ENCODE results near the gene COMMD3. TPM values are rescaled to one million over a fixed set of nuclear protein-coding genes. Genes with fewer than 3 reads are reported as not detected.

The COMMD3 gene
- total and polyA plus RNA-seq, 2 donors (not counting 1 experiment from before 2014, with no cell fraction given): 46.0 to 74.3 TPM

- peak; percentile 93 for DNase-seq
- H3K27ac ChIP-seq (ENCODE audit: low read length in 2 of 2): peak overlapping the region in 1 of 2 donors; percentile 58
- Mint-ChIP-seq H3K27ac (peak overlapping the region; percentile 96), H3K4me1 (peaks cover 39% of the 10 kb centered on the region), H3K27me3 (peaks cover 27% of the 10 kb centered on the region), H3K9me3 (ENCODE audit: insufficient read depth) (no peaks in the 10 kb centered on the region), H3K4me3 (peak overlapping the region; percentile 94)
- TF ChIP-seq EZH2 (IDR thresholded peaks at IDR 0.05; ENCODE audit: borderline replicate concordance, insufficient read depth, low read depth, low read length, poor library complexity, severe bottlenecking) (no peak), CTCF (IDR thresholded peaks at IDR 0.05) (peak; percentile 30)
- H3K9ac ChIP-seq (ENCODE audit: low read length): peak overlapping the region; percentile 66
- no peaks in the 10 kb centered on the region for H3K36me3 ChIP-seq (replicated peaks in 1 of 2; ENCODE audit: control extremely low read depth in 1 of 2, control insufficient read depth in 1 of 2, extremely low read depth in 1 of 2, insufficient read depth in 2 of 2, low read length in 1 of 2)
- H2AFZ ChIP-seq (ENCODE audit: insufficient read depth, low read depth, low read length, poor library complexity, severe bottlenecking): peak overlapping the region; percentile 81
- no peaks in the 10 kb centered on the region for H4K20me1 ChIP-seq (ENCODE audit: control insufficient read depth, insufficient read depth, low read length, poor library complexity, severe bottlenecking)
- WGBS (ENCODE audit: insufficient coverage): 3% methylated on average over 65 of the region's 71 CpGs
- peak overlapping the region; percentile 41 to 69 (median 65) for H3K4me3 ChIP-seq (ENCODE audit: control extremely low read depth in 1 of 5, extremely low read depth in 1 of 5, insufficient read depth in 1 of 5, low read depth in 2 of 5, low read length in 4 of 5)
- H3K9me3 ChIP-seq (ENCODE audit: control extremely low read depth in 1 of 3, control insufficient read depth in 2 of 3, insufficient read depth in 1 of 3, low read length in 2 of 3): peaks cover 3 to 33% (median 7%) of the 10 kb centered on the region in 3 donors
- H3K27me3 ChIP-seq (replicated peaks in 1 of 4; ENCODE audit: control extremely low read depth in 1 of 4, control insufficient read depth in 3 of 4, insufficient read depth in 4 of 4, low read length in 3 of 4): peaks cover 8 to 48% (median 41%) of the 10 kb centered on the region in 4 experiments
- peaks cover 48 to 63% of the 10 kb centered on the region in 2 donors for H3K4me1 ChIP-seq (ENCODE audit: control insufficient read depth in 2 of 2, insufficient read depth in 2 of 2, low read length in 2 of 2)
- H3K79me2 ChIP-seq (ENCODE audit: control insufficient read depth, insufficient read depth, low read length): no peaks in the 10 kb centered on the region
- ChIA-PET CTCF (interaction anchor here (1.0 kb wide), 1 partner anchor 19 kb away, joined by 4 read pairs; the partner anchor contains the start of gene COMMD3), POLR2A (interaction anchor here (0.6 to 1.5 kb wide), 3 partner anchors 11 to 407 kb away, joined by 3 to 5 read pairs (median 4); no protein-coding TSS in a partner anchor)
- peak; percentile 74 for ATAC-seq (ENCODE audit: low read depth)
- intact Hi-C loops (cut with micrococcal nuclease): loop anchor here (1.0 to 2.0 kb wide), 2 partner anchors 101 to 106 kb away; no protein-coding TSS in a partner anchor
- H3K4me2 ChIP-seq (replicated peaks; ENCODE audit: low read depth, low read length, poor library complexity, severe bottlenecking): peak overlapping the region; percentile 92
Measured at GRCh38 chr10:22335173-22335933, 19.2 kb downstream of the COMMD3 start.

All from B cell (primary cell).